WERI-Rb-1 (cell line): ENCODE measurements around the gene ZDHHC4.

Source experiments
- DNase-seq: peaks from one replicate; pipeline ENCODE4 v3.0.0-alpha.2; 2020
- H3K27ac ChIP-seq: fragments of 250-450 bp; sonication (Bioruptor Pico); 2 replicates; pipeline ENCODE4 v1.5.1; 2020; ENCODE audit warnings: mild to moderate bottlenecking, moderate library complexity
- H3K27me3 ChIP-seq: fragments of 250-450 bp; sonication (Bioruptor Pico); 2 replicates; pipeline ENCODE4 v1.5.1; 2021; ENCODE audit warnings: mild to moderate bottlenecking, low read depth, moderate library complexity; ENCODE audit not compliant: insufficient read depth, severe bottlenecking
- H3K36me3 ChIP-seq: fragments of 250-450 bp; sonication (Bioruptor Pico); 2 replicates; pipeline ENCODE4 v1.5.1; 2020; ENCODE audit warnings: mild to moderate bottlenecking, moderate library complexity
- H3K4me3 ChIP-seq: 2 replicates; pipeline ENCODE4 v1.5.1; 2011; ENCODE audit warnings: low read depth, mild to moderate bottlenecking, control low read depth, low read length
- H3K9me3 ChIP-seq: fragments of 250-450 bp; sonication (Bioruptor Pico); 2 replicates; pipeline ENCODE4 v1.5.1; 2021; ENCODE audit warnings: mild to moderate bottlenecking, moderate library complexity; ENCODE audit not compliant: severe bottlenecking
- TF ChIP-seq, protein P1 (sequence below): IDR thresholded peaks from 2 replicates; pipeline ENCODE4 v1.5.1; 2011; ENCODE audit warnings: low read depth, mild to moderate bottlenecking, control low read depth, inconsistent platforms, low read length

The ZDHHC4 gene

DNA sequence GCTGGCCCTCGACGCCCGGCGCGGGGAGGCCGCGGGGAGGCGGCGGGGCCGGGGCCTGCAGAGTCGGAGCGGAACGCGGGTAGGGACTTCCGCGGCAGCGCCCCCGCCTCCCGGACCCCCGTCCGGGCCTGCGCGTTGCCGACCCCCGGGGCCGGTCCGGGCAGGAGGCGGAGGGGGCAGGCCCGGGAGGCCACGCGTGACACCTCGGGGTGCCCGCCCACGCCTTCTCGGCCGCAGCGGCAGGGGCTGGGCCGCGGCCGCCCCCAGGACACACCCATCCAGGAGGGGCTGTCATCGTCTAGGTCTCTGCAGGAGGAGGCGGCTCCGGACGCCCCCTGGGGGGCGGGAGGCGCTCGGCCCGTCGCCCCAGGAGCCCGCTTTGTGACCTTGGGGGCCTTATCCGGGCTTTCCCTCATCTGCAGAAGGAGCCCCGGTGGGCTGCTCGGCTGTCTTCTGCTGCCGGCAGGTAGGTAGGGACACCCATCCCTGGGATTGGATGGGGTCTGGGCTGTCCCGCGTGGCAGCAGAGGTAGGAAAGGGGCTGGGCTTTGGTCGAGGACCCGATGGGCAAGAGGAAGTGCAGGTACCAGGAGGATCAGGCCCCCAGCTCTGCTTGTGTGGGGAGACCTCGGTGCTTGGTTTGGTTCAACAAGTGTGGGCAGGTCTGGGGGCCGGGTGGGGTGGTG, 60.4 kb downstream of the ZDHHC4 start:
- peak; percentile 71 for DNase-seq
- no peaks in the 10 kb centered on the region for H3K9me3 ChIP-seq
- TF ChIP-seq, protein P1, sequence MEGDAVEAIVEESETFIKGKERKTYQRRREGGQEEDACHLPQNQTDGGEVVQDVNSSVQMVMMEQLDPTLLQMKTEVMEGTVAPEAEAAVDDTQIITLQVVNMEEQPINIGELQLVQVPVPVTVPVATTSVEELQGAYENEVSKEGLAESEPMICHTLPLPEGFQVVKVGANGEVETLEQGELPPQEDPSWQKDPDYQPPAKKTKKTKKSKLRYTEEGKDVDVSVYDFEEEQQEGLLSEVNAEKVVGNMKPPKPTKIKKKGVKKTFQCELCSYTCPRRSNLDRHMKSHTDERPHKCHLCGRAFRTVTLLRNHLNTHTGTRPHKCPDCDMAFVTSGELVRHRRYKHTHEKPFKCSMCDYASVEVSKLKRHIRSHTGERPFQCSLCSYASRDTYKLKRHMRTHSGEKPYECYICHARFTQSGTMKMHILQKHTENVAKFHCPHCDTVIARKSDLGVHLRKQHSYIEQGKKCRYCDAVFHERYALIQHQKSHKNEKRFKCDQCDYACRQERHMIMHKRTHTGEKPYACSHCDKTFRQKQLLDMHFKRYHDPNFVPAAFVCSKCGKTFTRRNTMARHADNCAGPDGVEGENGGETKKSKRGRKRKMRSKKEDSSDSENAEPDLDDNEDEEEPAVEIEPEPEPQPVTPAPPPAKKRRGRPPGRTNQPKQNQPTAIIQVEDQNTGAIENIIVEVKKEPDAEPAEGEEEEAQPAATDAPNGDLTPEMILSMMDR: peak; percentile 65
- no peaks in the 10 kb centered on the region for H3K27me3 ChIP-seq
- peak overlapping the region; percentile 41 for H3K4me3 ChIP-seq
- peaks cover 42% of the 10 kb centered on the region for H3K36me3 ChIP-seq
- peak overlapping the region; percentile 47 for H3K27ac ChIP-seq
